Stomach smooth muscle (tissue), 2 donors: ENCODE measurements around the gene MYO9A.

ENCODE experiments used
- H3K27ac ChIP-seq: one replicate; pipeline ENCODE4 v1.7.0; 2013; ENCODE audit warnings: mild to moderate bottlenecking, low read length, inconsistent platforms
- H3K27me3 ChIP-seq, 2 donors: one replicate each; pipeline ENCODE4 v1.7.0; 2013; ENCODE audit warnings: low read length in 2 of 2; ENCODE audit not compliant: insufficient read depth in 2 of 2, control insufficient read depth in 1 of 2
- H3K36me3 ChIP-seq, 2 donors: one replicate each; pipeline ENCODE4 v1.7.0; 2013; ENCODE audit warnings: low read length in 2 of 2; ENCODE audit not compliant: control insufficient read depth in 2 of 2, insufficient read depth in 2 of 2
- H3K4me1 ChIP-seq: one replicate; pipeline ENCODE4 v1.7.0; 2013; ENCODE audit warnings: low read length; ENCODE audit not compliant: control insufficient read depth, insufficient read depth
- H3K4me3 ChIP-seq, 2 donors: one replicate each; pipeline ENCODE4 v1.7.0; 2013; ENCODE audit warnings: low read length in 2 of 2
- H3K9ac ChIP-seq, 2 donors: one replicate each; pipeline ENCODE4 v1.7.0; 2013; ENCODE audit warnings: low read length in 2 of 2, mild to moderate bottlenecking in 1 of 2
- H3K9me3 ChIP-seq, 2 donors: one replicate each; pipeline ENCODE4 v1.7.0; 2013; ENCODE audit warnings: low read length in 2 of 2; ENCODE audit not compliant: control insufficient read depth in 2 of 2
- donor health status: healthy.
- donor health status: Pancreatic carcinoma.

Gene MYO9A

GRCh38 chr15:72155635-72156616 is 38.0 kb upstream of the MYO9A start:
- Histone ChIP-seq H3K27me3 (no peaks in the 10 kb centered on the region), H3K9ac (peak overlapping the region; percentile 71 to 83), H3K27ac (peak overlapping the region; percentile 86), H3K9me3 (no peaks in the 10 kb centered on the region), H3K4me1 (peaks cover 26% of the 10 kb centered on the region), H3K36me3 (no peaks in the 10 kb centered on the region), H3K4me3 (peak overlapping the region; percentile 75 to 81)

GRCh38 chr15:72155003-72155621 is 37.2 kb upstream of the MYO9A start:
- H3K9ac ChIP-seq = peak overlapping the region; percentile 71 to 83
- no peaks in the 10 kb centered on the region for H3K36me3 ChIP-seq
- peaks cover 26% of the 10 kb centered on the region for H3K4me1 ChIP-seq
- H3K27me3 ChIP-seq = no peaks in the 10 kb centered on the region
- peak overlapping the region; percentile 86 for H3K27ac ChIP-seq
- peak overlapping the region; percentile 75 to 81 for H3K4me3 ChIP-seq
- no peaks in the 10 kb centered on the region for H3K9me3 ChIP-seq

DNA sequence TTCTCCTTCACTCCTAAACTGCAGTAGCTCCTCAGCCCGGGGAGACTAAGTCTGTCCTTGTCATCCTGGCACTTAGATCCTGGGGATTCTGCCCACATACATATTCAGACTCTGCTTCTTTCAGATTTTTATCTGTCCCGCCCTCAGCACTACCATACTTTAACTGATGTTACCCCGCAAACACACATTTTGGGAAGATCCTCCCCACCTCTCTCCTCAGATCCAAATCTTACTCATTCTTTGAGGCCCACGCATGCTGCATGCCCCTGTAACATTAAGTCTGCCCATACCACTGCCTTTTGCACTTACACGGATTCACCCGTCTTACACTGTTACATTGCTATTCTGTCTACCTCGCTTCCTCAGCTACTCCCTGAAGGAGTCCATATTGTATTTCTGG is 36.4 kb upstream of the MYO9A start:
- H3K36me3 ChIP-seq = no peaks in the 10 kb centered on the region
- H3K27me3 ChIP-seq = no peaks in the 10 kb centered on the region
- peak overlapping the region; percentile 86 for H3K27ac ChIP-seq
- H3K9me3 ChIP-seq = no peaks in the 10 kb centered on the region
- no peak overlapping the region for H3K4me3 ChIP-seq
- H3K9ac ChIP-seq = peak overlapping the region in 1 of 2 donors; percentile 71
- peaks cover 26% of the 10 kb centered on the region for H3K4me1 ChIP-seq

GRCh38 chr15:72153269-72154000 is 35.5 kb upstream of the MYO9A start:
- Histone ChIP-seq H3K27me3 (no peaks in the 10 kb centered on the region), H3K27ac (peak overlapping the region; percentile 86), H3K9ac (no peak overlapping the region), H3K36me3 (no peaks in the 10 kb centered on the region), H3K4me1 (peaks cover 26% of the 10 kb centered on the region), H3K4me3 (peak overlapping the region in 1 of 2 donors; percentile 15), H3K9me3 (no peaks in the 10 kb centered on the region)

GRCh38 chr15:72147418-72147817 is 29.5 kb upstream of the MYO9A start:
- H3K4me3 ChIP-seq = no peak overlapping the region
- no peaks in the 10 kb centered on the region for H3K27me3 ChIP-seq
- no peaks in the 10 kb centered on the region for H3K9me3 ChIP-seq
- no peaks in the 10 kb centered on the region for H3K36me3 ChIP-seq
- H3K27ac ChIP-seq = no peak overlapping the region
- no peaks in the 10 kb centered on the region for H3K4me1 ChIP-seq
- no peak overlapping the region for H3K9ac ChIP-seq

- no peak overlapping the region for H3K27ac ChIP-seq
- H3K36me3 ChIP-seq = no peaks in the 10 kb centered on the region
- no peaks in the 10 kb centered on the region for H3K9me3 ChIP-seq
- no peak overlapping the region for H3K4me3 ChIP-seq
- no peak overlapping the region for H3K9ac ChIP-seq
- H3K27me3 ChIP-seq = no peaks in the 10 kb centered on the region
- no peaks in the 10 kb centered on the region for H3K4me1 ChIP-seq
Observed at GRCh38 chr15:72146934-72147333, 29.0 kb upstream of the MYO9A start.

GRCh38 chr15:72146221-72146620 is 28.3 kb upstream of the MYO9A start:
- Histone ChIP-seq H3K27me3 (no peaks in the 10 kb centered on the region), H3K9me3 (no peaks in the 10 kb centered on the region), H3K27ac (no peak overlapping the region), H3K4me1 (no peaks in the 10 kb centered on the region), H3K36me3 (no peaks in the 10 kb centered on the region), H3K9ac (no peak overlapping the region), H3K4me3 (no peak overlapping the region)

- peaks cover 0 to 2% of the 10 kb centered on the region in 2 donors for H3K36me3 ChIP-seq
- H3K4me3 ChIP-seq = no peak overlapping the region
- H3K27me3 ChIP-seq = no peaks in the 10 kb centered on the region
- no peaks in the 10 kb centered on the region for H3K9me3 ChIP-seq
- no peak overlapping the region for H3K9ac ChIP-seq
- no peak overlapping the region for H3K27ac ChIP-seq
- H3K4me1 ChIP-seq = no peaks in the 10 kb centered on the region
Observed at GRCh38 chr15:72141171-72142084, 23.5 kb upstream of the MYO9A start.

DNA sequence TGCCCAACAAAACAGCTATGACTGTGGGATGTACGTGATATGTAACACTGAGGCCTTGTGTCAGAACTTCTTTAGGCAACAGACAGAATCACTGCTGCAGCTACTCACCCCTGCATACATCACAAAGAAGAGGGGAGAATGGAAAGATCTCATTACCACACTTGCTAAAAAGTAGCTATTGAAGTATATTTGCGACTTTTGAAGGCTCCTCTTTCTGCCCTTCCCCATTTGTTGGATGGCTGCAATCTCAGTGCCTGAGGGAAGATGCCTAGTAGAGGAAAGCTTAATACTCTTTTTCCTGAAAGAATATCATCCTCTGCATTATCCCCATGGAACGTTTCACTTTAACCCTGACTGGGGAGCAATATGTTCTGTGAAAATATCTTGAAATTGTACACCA is 22.1 kb upstream of the MYO9A start:
- peaks cover 0 to 2% of the 10 kb centered on the region in 2 donors for H3K36me3 ChIP-seq
- no peak overlapping the region for H3K27ac ChIP-seq
- no peak overlapping the region for H3K9ac ChIP-seq
- H3K27me3 ChIP-seq = no peaks in the 10 kb centered on the region
- no peaks in the 10 kb centered on the region for H3K4me1 ChIP-seq
- no peaks in the 10 kb centered on the region for H3K9me3 ChIP-seq
- H3K4me3 ChIP-seq = no peak overlapping the region

- Histone ChIP-seq H3K27ac (no peak overlapping the region), H3K36me3 (peaks cover 0 to 2% of the 10 kb centered on the region in 2 donors), H3K4me1 (no peaks in the 10 kb centered on the region), H3K4me3 (no peak overlapping the region), H3K9me3 (no peaks in the 10 kb centered on the region), H3K27me3 (no peaks in the 10 kb centered on the region), H3K9ac (no peak overlapping the region)
Observed at GRCh38 chr15:72139667-72140066, 21.7 kb upstream of the MYO9A start.
